Myocyte (in vitro differentiated cells): Measurements from ENCODE around the gene GFM1. TPM values are rescaled to one million over a fixed set of nuclear protein-coding genes. Genes with fewer than 3 reads are reported as not detected.
A peak's percentile ranks its signal among the peaks of the same experiment; 100 is the strongest.

ENCODE experiments used
- DNase-seq: peaks from one replicate; pipeline ENCODE4 v3.0.0-alpha.2; 2012; ENCODE audit warnings: low read depth
- total RNA-seq: library from RNA; depleted of rRNA; stranded (reverse); fragments of >200 nt; gene quantifications from 2 replicates; pipeline ENCODE4 v1.2.3, GENCODE V29; 2014

The GFM1 gene
- total RNA-seq, 1 donor from 2014 or later: 58.1 TPM

DNA sequence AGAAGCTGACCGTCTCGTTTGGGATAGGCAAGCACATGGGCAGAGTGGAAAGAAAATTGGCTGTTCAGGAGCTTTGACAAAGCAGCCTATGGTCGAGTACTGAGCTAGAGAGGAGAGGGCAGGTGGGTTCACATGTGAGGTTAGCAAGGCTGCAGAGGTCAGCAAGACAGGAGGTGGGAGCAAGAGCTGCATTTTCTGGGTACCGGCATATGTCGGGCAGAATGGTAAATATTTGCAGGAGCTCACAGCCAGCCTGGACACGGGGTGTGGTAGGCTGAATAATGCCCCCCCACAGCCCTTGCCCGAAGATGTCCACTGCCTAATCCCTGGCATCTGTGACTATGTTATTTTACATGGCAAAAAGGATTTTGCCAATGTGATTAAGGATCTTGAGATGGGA, 79.7 kb downstream of the GFM1 start:
- no peak for DNase-seq

DNA sequence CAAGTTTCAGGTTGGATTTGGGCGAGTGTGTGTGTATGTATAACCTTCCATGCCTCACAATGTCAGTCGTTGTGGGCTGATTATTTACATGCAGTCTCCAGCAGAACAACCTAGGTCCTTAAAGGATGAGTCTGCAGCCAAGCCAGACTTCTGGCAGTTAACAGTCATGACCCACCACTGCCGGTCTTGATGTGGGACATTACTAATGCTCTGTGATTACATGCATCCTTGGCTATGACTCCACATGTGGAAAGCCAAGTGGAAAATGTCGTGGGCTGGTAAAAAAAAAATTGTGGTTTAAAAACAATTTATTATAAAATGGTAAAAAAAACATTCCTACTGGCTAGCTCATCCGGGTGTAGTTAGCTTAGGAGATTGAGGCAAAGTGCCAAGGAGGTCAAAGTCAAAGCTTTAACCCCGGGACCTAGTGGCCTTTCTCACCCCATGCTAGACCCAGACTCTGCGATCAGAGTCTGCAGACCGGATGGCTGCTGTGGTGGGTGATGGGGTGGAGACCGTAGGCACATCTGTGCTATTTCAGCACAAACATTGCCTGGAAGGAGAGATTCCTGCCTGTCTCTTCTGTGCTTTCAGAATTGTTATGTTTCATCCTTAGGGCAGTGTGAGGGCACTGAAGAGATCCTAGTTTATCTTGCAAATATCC, 81.2 kb downstream of the GFM1 start:
- DNase-seq: peak; percentile 59

DNA sequence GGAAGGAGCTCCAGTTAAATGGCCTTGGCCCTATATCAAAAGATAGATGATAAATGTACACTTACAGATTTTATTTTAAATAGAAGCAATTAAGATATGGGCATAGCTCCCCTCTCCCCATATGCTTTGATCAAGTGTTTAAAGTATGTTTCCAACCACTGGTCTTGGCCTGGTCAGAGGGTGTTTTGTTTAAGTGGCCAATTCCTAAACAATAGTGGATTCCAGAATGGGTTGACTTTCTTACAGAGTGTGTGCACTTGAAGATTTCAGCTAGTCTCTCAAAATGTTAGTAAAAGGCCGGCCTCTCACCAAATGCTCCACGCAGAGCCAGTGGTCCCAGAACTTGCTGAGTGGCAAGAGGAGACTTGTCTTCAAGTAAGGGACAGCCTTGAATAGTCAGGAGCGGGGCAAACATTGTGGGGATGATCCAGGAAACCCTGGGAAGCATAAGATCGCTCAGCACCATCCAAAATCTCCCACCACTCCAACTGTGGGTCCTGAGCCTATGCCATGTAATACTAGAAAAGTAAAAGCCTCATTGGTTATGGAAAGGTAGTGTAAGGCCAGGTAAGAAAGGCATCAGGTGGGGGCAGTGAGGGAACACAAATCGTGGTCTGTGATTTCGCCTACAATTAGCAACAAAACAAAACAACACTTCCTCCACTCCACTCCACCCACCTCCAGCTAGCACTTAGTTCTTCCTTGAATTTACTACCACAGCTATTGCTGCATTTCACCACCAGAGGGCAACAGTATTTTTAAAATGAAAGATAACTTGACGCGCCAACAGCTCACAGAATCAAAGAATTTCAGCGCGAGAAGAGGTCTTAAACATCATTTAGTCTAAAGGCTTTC, 83.1 kb downstream of the GFM1 start:
- peak; percentile 74 for DNase-seq

DNA sequence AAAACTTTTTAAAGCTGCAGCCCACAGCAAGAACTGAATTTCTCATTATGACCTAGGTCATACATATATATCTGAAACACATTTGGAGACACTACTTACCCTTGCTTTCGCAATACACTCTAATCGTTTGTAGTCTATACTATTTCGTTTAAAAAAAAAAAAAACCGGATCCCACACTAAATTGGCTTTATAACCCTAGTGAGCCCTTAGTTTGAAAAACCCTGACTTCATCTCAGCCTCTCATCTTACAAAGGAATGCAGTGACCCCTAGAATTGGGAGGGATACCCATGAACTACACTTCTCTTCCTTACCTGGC, 83.7 kb downstream of the GFM1 start:
- DNase-seq: no peak

DNA sequence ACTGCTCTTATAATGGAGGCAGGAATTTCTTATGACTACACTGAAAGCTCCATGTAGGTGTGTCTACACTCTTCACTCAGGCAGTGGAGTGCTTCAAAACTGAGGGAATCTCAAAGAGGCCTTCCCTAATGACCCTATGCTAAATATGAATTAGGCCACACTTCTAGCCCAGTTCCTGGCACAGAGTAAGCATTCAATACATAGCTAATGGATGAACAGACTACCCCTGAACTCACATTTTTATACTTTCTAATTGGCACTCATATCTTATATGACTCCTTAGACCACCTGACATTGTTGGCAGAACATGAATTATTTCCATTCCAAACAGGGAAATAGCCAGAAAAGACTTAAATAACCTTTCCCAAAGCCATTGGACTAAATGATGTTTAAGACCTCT, 84.5 kb downstream of the GFM1 start:
- no peak for DNase-seq

GRCh38 chr3:158731486-158731885, 87.2 kb downstream of the GFM1 start:
- DNase-seq: no peak

- DNase-seq: no peak
These were observed 87.9 kb downstream of the GFM1 start, which contains the start of gene RARRES1 for GRCh38 chr3:158731938-158732855. Gene RARRES1 (minus strand): TSS chr3:158732457. CDS start chr3:158732415, 42 bp downstream.

DNA sequence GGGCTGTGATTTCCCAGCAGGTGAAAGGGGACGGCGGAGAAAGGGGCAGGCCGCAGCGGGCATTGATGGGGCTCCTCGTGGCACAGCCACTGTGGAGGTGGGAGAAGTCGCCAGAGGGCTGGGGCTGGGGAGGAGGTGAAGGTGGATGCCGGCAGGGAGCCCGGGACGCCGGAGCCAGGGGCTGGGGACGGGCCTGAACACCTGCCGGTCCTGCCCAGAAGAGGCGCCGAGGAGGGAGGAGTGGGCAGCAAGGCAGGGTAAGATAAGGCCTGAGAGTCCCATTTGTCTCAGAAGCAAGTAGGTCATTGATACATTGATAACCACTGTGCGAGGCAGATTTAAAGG, 88.5 kb downstream of the GFM1 start:
- DNase-seq: no peak

- no peak for DNase-seq
These were observed 89.3 kb downstream of the GFM1 start for GRCh38 chr3:158733656-158734055.

- no peak for DNase-seq
These were observed 91.1 kb downstream of the GFM1 start for GRCh38 chr3:158735296-158736033.

GRCh38 chr3:158737410-158737809, 93.1 kb downstream of the GFM1 start:
- no peak for DNase-seq

- no peak for DNase-seq
These were observed 93.8 kb downstream of the GFM1 start for GRCh38 chr3:158737976-158738615.

DNA sequence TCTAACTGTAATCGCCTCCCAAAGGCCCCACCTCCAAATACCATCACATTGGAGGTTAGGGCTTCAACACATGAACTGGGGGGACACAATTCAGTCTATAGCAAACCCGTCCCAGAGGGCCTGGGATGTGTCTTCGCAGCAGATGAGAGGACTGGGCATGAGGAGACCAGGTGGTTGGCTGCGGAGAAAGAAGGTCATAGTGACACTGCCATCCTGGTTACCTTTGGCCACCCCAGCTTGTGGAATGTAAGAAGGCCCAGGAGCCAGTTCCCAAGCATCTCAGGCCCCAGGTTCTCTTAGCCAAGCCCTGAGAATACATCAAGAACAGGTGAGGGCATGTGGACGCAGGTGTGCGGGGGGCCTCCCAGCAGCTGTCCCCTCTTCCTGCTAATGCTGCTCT, 94.3 kb downstream of the GFM1 start:
- no peak for DNase-seq

- no peak for DNase-seq
These were observed 94.8 kb downstream of the GFM1 start for GRCh38 chr3:158739078-158739477.

DNA sequence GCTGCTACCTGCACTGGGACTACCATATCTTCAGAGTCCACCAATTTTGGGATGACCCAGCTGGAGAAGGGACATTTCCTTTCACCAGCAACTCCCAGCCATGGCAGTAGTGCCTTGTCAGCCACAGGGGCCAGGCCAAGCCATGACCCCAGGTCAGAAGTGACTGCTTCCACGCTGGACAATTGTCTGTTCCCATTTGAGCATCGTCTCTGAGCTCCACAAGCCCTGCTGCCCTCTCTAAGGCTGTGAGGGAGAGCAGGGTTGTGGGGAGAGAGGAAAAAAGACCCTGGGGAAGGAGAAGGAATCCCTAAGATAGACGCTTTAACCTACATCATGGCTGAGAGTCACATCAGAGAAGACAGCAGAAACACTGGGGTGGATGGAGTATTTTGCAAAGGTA, 95.3 kb downstream of the GFM1 start:
- no peak for DNase-seq

Other genes starting within 250 kb of the GFM1 start
- gene MLF1, start 73.3 kb upstream of the GFM1 start, total RNA-seq: 11.7 and 13.2 TPM in 2 replicates
- gene LXN, start 28.1 kb downstream of the GFM1 start, total RNA-seq: not detected in 2 replicates
- not detected in 2 replicates for gene RARRES1, start 87.9 kb downstream of the GFM1 start, total RNA-seq
- 56.8 and 57.1 TPM in 2 replicates for gene MFSD1, start 157.5 kb downstream of the GFM1 start, total RNA-seq